ENCODE results near the gene PPIL4.
"Not testable (repeated sequence)": the region's sequence is repeated elsewhere in the genome, so short reads cannot be mapped to it uniquely, and the experiment has no call there.

PPIL4 gene

GRCh38 chr6:149529650-149530049 lies 16.2 kb downstream of the PPIL4 start:
- DNase-seq = no peak

- DNase-seq = no peak
These were observed 30.3 kb downstream of the PPIL4 start for GRCh38 chr6:149515494-149515893.

- DNase-seq = no peak
These were observed 31.9 kb downstream of the PPIL4 start for GRCh38 chr6:149513915-149514314.

- no peak for DNase-seq
These were observed 34.9 kb downstream of the PPIL4 start for GRCh38 chr6:149510793-149511512.

GRCh38 chr6:149508485-149508884 lies 37.4 kb downstream of the PPIL4 start:
- no peak for DNase-seq

GRCh38 chr6:149503872-149504271 lies 42.0 kb downstream of the PPIL4 start:
- DNase-seq = peak; percentile 67

- DNase-seq = no peak
These were observed 42.6 kb downstream of the PPIL4 start for GRCh38 chr6:149503276-149503675.

- DNase-seq = no peak
These were observed 44.1 kb downstream of the PPIL4 start for GRCh38 chr6:149501768-149502167.

GRCh38 chr6:149501201-149501600 lies 44.6 kb downstream of the PPIL4 start:
- no peak for DNase-seq

GRCh38 chr6:149500096-149500495 lies 45.7 kb downstream of the PPIL4 start:
- DNase-seq = no peak

- DNase-seq = no peak
These were observed 46.8 kb downstream of the PPIL4 start for GRCh38 chr6:149499066-149499465.

GRCh38 chr6:149497365-149497764 lies 48.5 kb downstream of the PPIL4 start:
- no peak for DNase-seq

- DNase-seq = not testable (repeated sequence)
These were observed 49.2 kb downstream of the PPIL4 start for GRCh38 chr6:149496597-149496996.

- not testable (repeated sequence) for DNase-seq
These were observed 50.4 kb downstream of the PPIL4 start for GRCh38 chr6:149495349-149496016.

GRCh38 chr6:149494810-149495209 lies 51.0 kb downstream of the PPIL4 start:
- not testable (repeated sequence) for DNase-seq

GRCh38 chr6:149493761-149494320 lies 52.0 kb downstream of the PPIL4 start:
- no peak for DNase-seq

- DNase-seq = no peak
These were observed 53.0 kb downstream of the PPIL4 start for GRCh38 chr6:149492798-149493343.

- DNase-seq = no peak
These were observed 55.9 kb downstream of the PPIL4 start for GRCh38 chr6:149489967-149490366.

- DNase-seq = no peak
These were observed 57.0 kb downstream of the PPIL4 start for GRCh38 chr6:149488815-149489214.

GRCh38 chr6:149487316-149487715 lies 58.5 kb downstream of the PPIL4 start:
- no peak for DNase-seq

GRCh38 chr6:149484733-149485700 lies 60.8 kb downstream of the PPIL4 start, which contains the start of gene ZC3H12D:
ZC3H12D (minus strand) TSS chr6:149485014; CDS start chr6:149474543, 10,471 bp downstream.
- peak; percentile 61 for DNase-seq

- no peak for DNase-seq
These were observed 61.8 kb downstream of the PPIL4 start for GRCh38 chr6:149483849-149484655.

Data from hematopoietic multipotent progenitor cell treated with erythropoietin and hydrocortisone succinate and interleukin-3 and kit ligand, for 6 days (in vitro differentiated cells).